SK-N-MC (cell line): ENCODE data around the gene STX8.

Experiments used
- DNase-seq: peaks from one replicate; pipeline ENCODE4 v3.0.0-alpha.2; 2011; ENCODE audit warnings: low read depth, low spot score
- H3K27ac ChIP-seq: fragments of 200-600 bp; sonication (generic); 2 replicates; pipeline ENCODE4 v1.5.1; 2016; ENCODE audit warnings: mixed run types
- H3K36me3 ChIP-seq: fragments of 200-600 bp; sonication (generic); 2 replicates; pipeline ENCODE4 v1.6.1; 2017; ENCODE audit warnings: antibody characterized with exemption, low read length, mixed read lengths; ENCODE audit not compliant: insufficient read depth
- H3K4me3 ChIP-seq: fragments of 200-600 bp; sonication (generic); 2 replicates; pipeline ENCODE4 v1.5.1; 2016
- H3K9ac ChIP-seq: fragments of 200-600 bp; sonication (generic); 2 replicates; pipeline ENCODE4 v1.8.0; 2017; ENCODE audit warnings: mixed run types, mixed read lengths; ENCODE audit not compliant: insufficient read length
- H3K9me3 ChIP-seq: fragments of 200-600 bp; sonication (generic); 2 replicates; pipeline ENCODE4 v1.6.1; 2017; ENCODE audit warnings: low read depth, mild to moderate bottlenecking, antibody characterized with exemption, low read length, moderate library complexity, mixed read lengths
- EZH2 ChIP-seq: fragments of 200-600 bp; sonication (generic); IDR thresholded peaks from one replicate; pipeline ENCODE4 v1.6.1; 2017; ENCODE audit warnings: antibody characterized with exemption
- FOXP2 ChIP-seq: optimal IDR thresholded peaks from 2 replicates; pipeline ENCODE3; 2011; ENCODE audit warnings: mild to moderate bottlenecking, moderate library complexity; ENCODE audit not compliant: insufficient read depth; ENCODE audit errors: extremely low read length, control extremely low read depth
- POLR2AphosphoS5 ChIP-seq: IDR thresholded peaks from 2 replicates; pipeline ENCODE4 v1.6.1; 2012; ENCODE audit warnings: mild to moderate bottlenecking, low read depth, low read length, borderline replicate concordance

Gene STX8

GRCh38 chr17:9237053-9237410 is 338.6 kb downstream of the STX8 start:
- no peaks in the 10 kb centered on the region for H3K9me3 ChIP-seq
- H3K9ac ChIP-seq, result no peak overlapping the region
- DNase-seq, result no peak
- TF ChIP-seq POLR2AphosphoS5 (no peak), EZH2 (no peak), FOXP2 (no peak)
- no peak overlapping the region for H3K4me3 ChIP-seq
- no peaks in the 10 kb centered on the region for H3K36me3 ChIP-seq
- no peak overlapping the region for H3K27ac ChIP-seq

GRCh38 chr17:9236286-9237052 is 339.2 kb downstream of the STX8 start:
- Histone ChIP-seq H3K27ac (no peak overlapping the region), H3K9me3 (no peaks in the 10 kb centered on the region), H3K36me3 (no peaks in the 10 kb centered on the region), H3K4me3 (no peak overlapping the region), H3K9ac (no peak overlapping the region)
- DNase-seq, result no peak
- TF ChIP-seq POLR2AphosphoS5 (no peak), EZH2 (no peak), FOXP2 (no peak)

GRCh38 chr17:9235346-9235745 is 340.3 kb downstream of the STX8 start:
- Histone ChIP-seq H3K9me3 (no peaks in the 10 kb centered on the region), H3K27ac (no peak overlapping the region), H3K9ac (no peak overlapping the region), H3K36me3 (no peaks in the 10 kb centered on the region), H3K4me3 (no peak overlapping the region)
- TF ChIP-seq POLR2AphosphoS5 (no peak), FOXP2 (no peak), EZH2 (no peak)
- DNase-seq, result no peak

- H3K36me3 ChIP-seq, result no peaks in the 10 kb centered on the region
- no peak overlapping the region for H3K4me3 ChIP-seq
- TF ChIP-seq EZH2 (no peak), FOXP2 (no peak), POLR2AphosphoS5 (no peak)
- no peak overlapping the region for H3K9ac ChIP-seq
- no peak for DNase-seq
- H3K9me3 ChIP-seq, result no peaks in the 10 kb centered on the region
- no peak overlapping the region for H3K27ac ChIP-seq
These were observed 341.2 kb downstream of the STX8 start for GRCh38 chr17:9234389-9234945.

- Histone ChIP-seq H3K4me3 (no peak overlapping the region), H3K36me3 (no peaks in the 10 kb centered on the region), H3K9ac (no peak overlapping the region), H3K9me3 (no peaks in the 10 kb centered on the region), H3K27ac (no peak overlapping the region)
- no peak for DNase-seq
- TF ChIP-seq EZH2, result no peak
These were observed 341.9 kb downstream of the STX8 start for GRCh38 chr17:9233761-9234160.

GRCh38 chr17:9233271-9233599 is 342.4 kb downstream of the STX8 start:
- TF ChIP-seq POLR2AphosphoS5 (no peak), FOXP2 (no peak), EZH2 (no peak)
- H3K9ac ChIP-seq, result no peak overlapping the region
- H3K9me3 ChIP-seq, result no peaks in the 10 kb centered on the region
- no peak overlapping the region for H3K27ac ChIP-seq
- H3K36me3 ChIP-seq, result no peaks in the 10 kb centered on the region
- H3K4me3 ChIP-seq, result no peak overlapping the region
- no peak for DNase-seq

- H3K9me3 ChIP-seq, result no peaks in the 10 kb centered on the region
- TF ChIP-seq POLR2AphosphoS5 (no peak), EZH2 (no peak)
- H3K36me3 ChIP-seq, result no peaks in the 10 kb centered on the region
- DNase-seq, result no peak
- no peak overlapping the region for H3K27ac ChIP-seq
- no peak overlapping the region for H3K4me3 ChIP-seq
- no peak overlapping the region for H3K9ac ChIP-seq
These were observed 342.9 kb downstream of the STX8 start for GRCh38 chr17:9232591-9233270.

GRCh38 chr17:9232155-9232475 is 343.5 kb downstream of the STX8 start:
- no peak for TF ChIP-seq POLR2AphosphoS5
- no peak for TF ChIP-seq EZH2
- no peak for TF ChIP-seq FOXP2
- Histone ChIP-seq H3K4me3 (no peak overlapping the region), H3K9me3 (no peaks in the 10 kb centered on the region), H3K9ac (no peak overlapping the region), H3K36me3 (no peaks in the 10 kb centered on the region), H3K27ac (no peak overlapping the region)
- no peak for DNase-seq

- no peak overlapping the region for H3K4me3 ChIP-seq
- TF ChIP-seq EZH2 (no peak), FOXP2 (no peak), POLR2AphosphoS5 (no peak)
- no peaks in the 10 kb centered on the region for H3K9me3 ChIP-seq
- H3K9ac ChIP-seq, result no peak overlapping the region
- H3K36me3 ChIP-seq, result no peaks in the 10 kb centered on the region
- H3K27ac ChIP-seq, result no peak overlapping the region
- DNase-seq, result no peak
These were observed 344.0 kb downstream of the STX8 start for GRCh38 chr17:9231449-9232154.
